H1 (cell line): ENCODE data around the gene POLH. TPM values are rescaled to one million over a fixed set of nuclear protein-coding genes. Genes with fewer than 3 reads are reported as not detected.

ENCODE experiments used
- CTCF ChIA-PET: fragments of 300-600 bp; sonication (Branson Sonifier 250); formaldehyde crosslinking; loops from one replicate; lab custom pipeline; 2021; ENCODE audit not compliant: partially characterized antibody; lab: Charles Lee
- POLR2A ChIA-PET: fragments of 300-600 bp; sonication (Branson Sonifier 250); formaldehyde crosslinking; loops from one replicate; lab custom pipeline; 2021; ENCODE audit warnings: inconsistent platforms; ENCODE audit not compliant: partially characterized antibody; lab: Charles Lee
- DNase-seq, 2 experiments: peaks; one replicate each; pipeline versions ENCODE4 v3.0.0 to v3.0.0-alpha.2; 2010 to 2022; ENCODE audit warnings: low spot score in 2 of 2, low read depth in 1 of 2, mixed read lengths in 1 of 2
- FAIRE-seq: peaks from 2 replicates; lab custom pipeline; 2011; peaks lifted over from hg19 to GRCh38; lab: Jason Lieb, UNC
- H2AFZ ChIP-seq: 2 replicates; pipeline ENCODE4 v1.8.1; 2012; ENCODE audit warnings: low read length, inconsistent platforms
- H2AK5ac ChIP-seq: 2 replicates; pipeline ENCODE4 v1.6.1; 2013; ENCODE audit warnings: low read depth, low read length
- H2BK120ac ChIP-seq: replicated peaks from 2 replicates; pipeline ENCODE3; 2013; ENCODE audit warnings: low read depth, low read length, inconsistent platforms
- H2BK12ac ChIP-seq: 2 replicates; pipeline ENCODE4 v1.6.1; 2013; ENCODE audit warnings: low read depth, low read length
- H2BK15ac ChIP-seq: 2 replicates; pipeline ENCODE4 v1.6.1; 2013; ENCODE audit warnings: low read length
- H2BK20ac ChIP-seq: 2 replicates; pipeline ENCODE4 v1.6.1; 2013; ENCODE audit warnings: low read length
- H2BK5ac ChIP-seq: 2 replicates; pipeline ENCODE4 v1.6.1; 2013; ENCODE audit warnings: low read depth, low read length
- H3K14ac ChIP-seq: 2 replicates; pipeline ENCODE4 v1.6.1; 2013; ENCODE audit warnings: inconsistent platforms; ENCODE audit not compliant: insufficient read length
- H3K18ac ChIP-seq: 2 replicates; pipeline ENCODE4 v1.6.1; 2013; ENCODE audit warnings: low read length; ENCODE audit errors: extremely low read depth
- H3K23ac ChIP-seq: 2 replicates; pipeline ENCODE4 v1.6.1; 2013; ENCODE audit warnings: inconsistent platforms; ENCODE audit not compliant: insufficient read length
- H3K23me2 ChIP-seq: 2 replicates; pipeline ENCODE4 v1.6.1; 2013; ENCODE audit warnings: low read depth, low read length
- H3K27ac ChIP-seq: 2 replicates; pipeline ENCODE4 v1.6.1; 2011; ENCODE audit warnings: low read depth, low read length, inconsistent platforms
- H3K27me3 ChIP-seq, 4 experiments: replicated peaks in 1 of 4; 1 replicate in 1 of 4; 2 replicates in 3 of 4; pipeline versions ENCODE4 v1.6.1 to v1.8.1; 2011 to 2013; ENCODE audit warnings: low read length in 3 of 4, mild to moderate bottlenecking in 3 of 4, inconsistent platforms in 2 of 4, mixed read lengths in 2 of 4, moderate library complexity in 1 of 4; ENCODE audit not compliant: control insufficient read depth in 3 of 4, insufficient read depth in 3 of 4; ENCODE audit errors: extremely low read depth in 1 of 4
- H3K36me3 ChIP-seq, 4 experiments: 2 replicates each; pipeline versions ENCODE4 v1.6.1 to v1.8.1; 2011 to 2013; ENCODE audit warnings: mild to moderate bottlenecking in 4 of 4, low read length in 3 of 4, moderate library complexity in 2 of 4, control low read depth in 1 of 4, inconsistent platforms in 1 of 4; ENCODE audit not compliant: insufficient read depth in 4 of 4, control insufficient read depth in 2 of 4
- H3K4ac ChIP-seq: replicated peaks from 2 replicates; pipeline ENCODE3; 2013; ENCODE audit warnings: low read length, low read depth, mixed read lengths, inconsistent platforms; ENCODE audit not compliant: insufficient read length
- H3K4me1 ChIP-seq, 4 experiments: replicated peaks in 1 of 4; 1 replicate in 1 of 4; 2 replicates in 3 of 4; pipeline versions ENCODE4 v1.6.1 to v1.8.1; 2011 to 2013; ENCODE audit warnings: low read length in 3 of 4, inconsistent platforms in 2 of 4, mixed read lengths in 1 of 4; ENCODE audit not compliant: insufficient read depth in 4 of 4, control insufficient read depth in 3 of 4
- H3K4me2 ChIP-seq, 2 experiments: 2 replicates each; pipeline versions ENCODE4 v1.6.1 to v1.8.1; 2011 to 2013; ENCODE audit warnings: low read depth in 2 of 2, low read length in 2 of 2, control low read depth in 1 of 2, inconsistent platforms in 1 of 2, mild to moderate bottlenecking in 1 of 2; ENCODE audit not compliant: insufficient read depth in 1 of 2
- H3K4me3 ChIP-seq, 4 experiments: fragments of 200-600, 300-600 bp in 1 of 4; sonication (generic), shearing (Covaris generic), sonication (Bioruptor Twin) in 1 of 4; 2 replicates each; pipeline versions ENCODE4 v1.5.1 to v1.8.1; 2011 to 2016; ENCODE audit warnings: low read length in 4 of 4, low read depth in 3 of 4, control low read depth in 2 of 4, inconsistent platforms in 2 of 4, mild to moderate bottlenecking in 2 of 4, mixed read lengths in 1 of 4, moderate library complexity in 1 of 4; ENCODE audit not compliant: insufficient read depth in 2 of 4; ENCODE audit errors: extremely low read depth in 1 of 4
- H3K56ac ChIP-seq: replicated peaks from 2 replicates; pipeline ENCODE3; 2013; ENCODE audit warnings: low read depth, mild to moderate bottlenecking, mixed read lengths, low read length, inconsistent platforms; ENCODE audit not compliant: insufficient read length
- H3K79me1 ChIP-seq: 2 replicates; pipeline ENCODE4 v1.6.1; 2013; ENCODE audit warnings: low read depth, low read length, control low read depth
- H3K79me2 ChIP-seq, 2 experiments: 2 replicates each; pipeline versions ENCODE4 v1.6.1 to v1.8.1; 2012 to 2013; ENCODE audit warnings: low read length in 2 of 2, mild to moderate bottlenecking in 2 of 2, inconsistent platforms in 1 of 2; ENCODE audit not compliant: insufficient read depth in 2 of 2, control insufficient read depth in 1 of 2
- H3K9ac ChIP-seq, 4 experiments: replicated peaks in 1 of 4; 1 replicate in 1 of 4; 2 replicates in 3 of 4; pipeline versions ENCODE4 v1.6.1 to v1.8.1; 2011 to 2013; ENCODE audit warnings: low read depth in 3 of 4, low read length in 3 of 4, control low read depth in 2 of 4, mild to moderate bottlenecking in 2 of 4, moderate library complexity in 2 of 4, inconsistent platforms in 1 of 4; ENCODE audit errors: extremely low read depth in 1 of 4
- H3K9me3 ChIP-seq, 2 experiments: 2 replicates each; pipeline versions ENCODE4 v1.6.1 to v1.8.1; 2012 to 2013; ENCODE audit warnings: mild to moderate bottlenecking in 2 of 2, moderate library complexity in 2 of 2, control low read depth in 1 of 2, inconsistent platforms in 1 of 2, low read depth in 1 of 2, low read length in 1 of 2, mixed read lengths in 1 of 2; ENCODE audit not compliant: insufficient read depth in 2 of 2
- H4K20me1 ChIP-seq, 2 experiments: replicated peaks in 1 of 2; 2 replicates each; pipeline versions ENCODE3 to v1.8.1; 2011 to 2013; ENCODE audit warnings: inconsistent platforms in 2 of 2, low read length in 2 of 2, mild to moderate bottlenecking in 1 of 2; ENCODE audit not compliant: insufficient read depth in 2 of 2, control insufficient read depth in 1 of 2
- H4K5ac ChIP-seq: 2 replicates; pipeline ENCODE4 v1.6.1; 2013; ENCODE audit warnings: low read length, low read depth, mixed read lengths, inconsistent platforms; ENCODE audit not compliant: insufficient read length
- H4K8ac ChIP-seq: 2 replicates; pipeline ENCODE4 v1.8.0; 2013; ENCODE audit warnings: mild to moderate bottlenecking, moderate library complexity, low read length, inconsistent platforms; ENCODE audit not compliant: insufficient read depth; ENCODE audit errors: extremely low read depth
- H4K91ac ChIP-seq: replicated peaks from 2 replicates; pipeline ENCODE3; 2013; ENCODE audit warnings: low read length, mixed read lengths, inconsistent platforms; ENCODE audit not compliant: insufficient read length
- CBX5 ChIP-seq: fragments of 300-800, 300-1000 bp; sonication (generic); IDR thresholded peaks from 2 replicates; pipeline ENCODE4 v1.7.1; 2016; ENCODE audit warnings: antibody characterized with exemption, low read length, low read depth
- EZH2 ChIP-seq: fragments of 200-600 bp; sonication (generic); IDR thresholded peaks from 2 replicates; pipeline ENCODE4 v1.7.1; 2012; ENCODE audit warnings: low read depth, mild to moderate bottlenecking, moderate library complexity, low read length, inconsistent platforms; ENCODE audit not compliant: severe bottlenecking
- PHF8 ChIP-seq: fragments of 200-600 bp; sonication (generic); conservative IDR thresholded peaks from 2 replicates; pipeline ENCODE4 v1.7.1; 2012; ENCODE audit warnings: low read depth, mild to moderate bottlenecking, inconsistent platforms, low read length, moderate library complexity
- RNF2 ChIP-seq: fragments of 200-900, 300-1000 bp; sonication (generic); IDR thresholded peaks from 2 replicates; pipeline ENCODE4 v1.7.1; 2016; ENCODE audit warnings: borderline replicate concordance, low read depth, mild to moderate bottlenecking, antibody characterized with exemption, low read length; ENCODE audit not compliant: poor library complexity, severe bottlenecking; ENCODE audit errors: missing control alignments
- SIRT6 ChIP-seq: IDR thresholded peaks from one replicate; pipeline ENCODE4 v1.7.1; 2012; ENCODE audit warnings: low read length, inconsistent platforms
- WGBS, 2 experiments: shearing (Covaris generic) in 1 of 2; methylation state at CpG; one replicate each; pipeline versions ENCODE4 v1.1.6 to v1.1.7; 2013 to 2015; ENCODE audit warnings: low lambda C conversion rate in 2 of 2, mixed read lengths in 2 of 2, inconsistent platforms in 1 of 2, low coverage in 1 of 2, missing lambda C conversion rate in 1 of 2; ENCODE audit not compliant: insufficient replicate concordance in 2 of 2, insufficient coverage in 1 of 2, insufficient read length in 1 of 2; ENCODE audit errors: extremely low coverage in 1 of 2, missing lambda C conversion rate in 1 of 2; 5-methylcytosine and 5-hydroxymethylcytosine counted together
- polyA plus RNA-seq, 7 experiments: library from polyadenylated mRNA; depleted of rRNA in 3 of 7; stranded (reverse) in 5 of 7; unstranded in 2 of 7; fragments of >200 nt in 5 of 7; fragments of 200-250 nt in 2 of 7; gene quantifications; 1 replicate in 5 of 7; 2 replicates in 1 of 7; 4 replicates in 1 of 7; pipeline versions ENCODE4 v1.2.1 to v1.2.3, GENCODE V29; 2011 to 2013; ENCODE audit warnings: missing spikeins in 2 of 7, mixed read lengths in 2 of 7
- total RNA-seq: library from RNA; stranded (reverse); fragmentation: NEBNext Ultra II Directional; extraction: Animal tissue kit (Norgen Biotek cat#: 25700); gene quantifications from 2 replicates; pipeline ENCODE4 v1.2.1, GENCODE V29; 2021

The POLH gene
- total and polyA plus RNA-seq, 2 of the 8 experiments (the other 6 are each of a cell fraction or from before 2014, with no cell fraction given): 5.8 to 12.4 TPM

DNA sequence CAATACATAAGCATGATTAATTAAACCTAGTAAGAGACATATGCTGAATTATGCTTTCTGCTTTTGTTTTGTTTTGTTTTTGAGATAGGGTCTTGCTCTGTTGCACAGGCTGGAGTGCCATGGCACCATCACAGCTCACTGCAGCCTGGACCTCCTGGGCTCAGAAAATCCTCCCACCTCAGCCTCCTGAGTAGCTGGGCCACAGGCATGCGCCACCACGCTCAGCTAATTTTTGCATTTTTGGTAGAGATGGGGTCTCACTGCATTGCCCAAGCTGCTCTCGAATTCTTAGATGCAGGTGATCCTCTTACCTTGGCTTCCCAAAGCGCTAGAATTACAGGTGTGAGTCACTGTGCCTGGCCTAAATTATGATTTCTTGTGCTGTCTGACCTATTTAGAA is 4.0 kb upstream of the POLH start:
- H3K36me3 ChIP-seq: peaks cover 12 to 61% (median 48%) of the 10 kb centered on the region in 4 experiments

More for the DNA sequence above, 4.0 kb upstream of the POLH start:
- Histone ChIP-seq H3K4ac (no peak overlapping the region), H3K27ac (no peak overlapping the region), H4K91ac (no peak overlapping the region), H3K4me1 (peaks cover 0 to 3% (median 0%) of the 10 kb centered on the region in 4 experiments; a peak in 2 of 7 replicates), H3K79me1 (peaks cover 5% of the 10 kb centered on the region), H2AK5ac (no peak overlapping the region), H3K18ac (no peak overlapping the region), H3K23me2 (peaks cover 3% of the 10 kb centered on the region; the same call in 1 of the 2 replicates), H2BK12ac (no peak overlapping the region), H2BK15ac (no peak overlapping the region), H4K5ac (no peak overlapping the region), H2AFZ (no peak overlapping the region), H4K8ac (no peak overlapping the region), H3K4me3 (no peak overlapping the region), H3K4me2 (no peak overlapping the region), H3K14ac (no peak overlapping the region), H4K20me1 (peaks cover 5 to 8% of the 10 kb centered on the region in 2 experiments), H3K27me3 (no peaks in the 10 kb centered on the region), H2BK5ac (no peak overlapping the region), H3K9me3 (no peaks in the 10 kb centered on the region), H3K56ac (no peak overlapping the region), H3K23ac (no peak overlapping the region), H2BK20ac (no peak overlapping the region), H3K9ac (no peak overlapping the region), H2BK120ac (no peak overlapping the region), H3K79me2 (peaks cover 5 to 41% of the 10 kb centered on the region in 2 experiments)
- DNase-seq (no peak), FAIRE-seq (no peak)
- TF ChIP-seq CBX5 (no peak), EZH2 (no peak), SIRT6 (no peak), RNF2 (no peak), PHF8 (no peak)
- ChIA-PET CTCF (interaction anchor here (0.6 to 0.9 kb wide), 2 partner anchors 26 to 95 kb away, joined by 3 to 5 read pairs; no protein-coding TSS in a partner anchor), POLR2A (interaction anchor here (1.5 kb wide), 1 partner anchor 13 kb away, joined by 3 read pairs; no protein-coding TSS in a partner anchor)
- WGBS, 2 experiments: 97% methylated on average over 4 of the region's 4 CpGs; no CpG with 5 or more reads in 1 of the 2 experiments
